SH-SY5Y (cell line): ENCODE measurements around the gene HPCAL1.

Experiments used
- GATA2 ChIP-seq: IDR thresholded peaks from 2 replicates; pipeline ENCODE4 v1.6.1; 2011; ENCODE audit warnings: mild to moderate bottlenecking, low read depth, low read length
- GATA3 ChIP-seq: IDR thresholded peaks from 2 replicates; pipeline ENCODE4 v1.6.1; 2011; ENCODE audit warnings: low read depth, mild to moderate bottlenecking, low read length, moderate library complexity

The HPCAL1 gene

DNA sequence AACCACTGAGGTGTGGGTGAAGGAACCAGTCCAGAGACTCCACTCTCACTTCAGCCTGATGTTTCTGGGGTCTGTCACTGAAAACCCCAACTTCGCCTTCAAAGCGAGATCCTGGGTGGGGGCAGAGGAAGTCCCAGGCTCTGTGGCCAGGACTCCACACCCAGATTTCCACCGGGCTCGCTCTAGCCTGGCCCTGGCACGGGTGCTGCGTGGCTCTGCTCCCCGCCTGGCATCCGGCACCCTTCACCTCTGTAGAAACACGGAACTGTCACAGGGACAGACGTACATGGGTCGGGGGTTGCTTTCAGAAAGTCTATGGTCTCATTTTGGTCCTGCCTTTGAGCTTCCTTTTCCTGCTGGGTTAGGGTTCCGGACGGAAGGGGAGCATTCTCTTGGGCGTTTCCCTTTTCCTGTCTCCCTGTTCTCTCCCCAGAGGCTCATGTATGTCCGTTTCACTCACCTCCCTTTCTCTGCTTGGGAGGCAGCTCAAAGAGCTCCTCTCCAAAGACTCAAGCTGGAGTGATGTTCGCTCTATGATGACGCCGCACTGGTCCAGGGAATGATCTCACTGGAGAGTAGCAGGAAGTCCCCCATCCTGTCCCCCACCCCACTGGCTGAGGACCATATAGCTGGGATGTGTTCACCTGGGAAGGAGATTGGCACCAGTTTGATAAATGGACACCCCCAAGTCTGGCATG is 103.9 kb downstream of the HPCAL1 start:
- TF ChIP-seq GATA3 = no peak
- no peak for TF ChIP-seq GATA2

DNA sequence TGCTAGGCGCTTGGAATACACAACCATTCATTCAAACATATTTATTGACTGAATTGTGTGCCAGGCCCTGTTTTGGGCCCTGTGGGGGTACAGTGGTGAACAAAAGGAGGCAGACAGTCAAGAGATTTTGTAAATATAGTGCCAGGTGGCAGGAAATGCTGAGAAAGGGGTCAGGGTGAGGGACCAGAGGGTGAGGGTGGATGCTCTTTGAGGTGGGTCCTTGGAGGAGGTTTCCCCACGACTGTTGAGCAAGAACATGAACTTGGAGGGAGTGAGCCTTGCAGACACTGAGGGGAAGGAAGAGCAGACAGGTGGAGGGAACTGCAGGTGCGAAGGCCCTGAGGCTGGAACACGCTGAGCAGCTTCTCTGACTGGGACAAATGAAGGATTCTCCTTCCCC is 104.7 kb downstream of the HPCAL1 start:
- TF ChIP-seq GATA2 (no peak), GATA3 (no peak)

DNA sequence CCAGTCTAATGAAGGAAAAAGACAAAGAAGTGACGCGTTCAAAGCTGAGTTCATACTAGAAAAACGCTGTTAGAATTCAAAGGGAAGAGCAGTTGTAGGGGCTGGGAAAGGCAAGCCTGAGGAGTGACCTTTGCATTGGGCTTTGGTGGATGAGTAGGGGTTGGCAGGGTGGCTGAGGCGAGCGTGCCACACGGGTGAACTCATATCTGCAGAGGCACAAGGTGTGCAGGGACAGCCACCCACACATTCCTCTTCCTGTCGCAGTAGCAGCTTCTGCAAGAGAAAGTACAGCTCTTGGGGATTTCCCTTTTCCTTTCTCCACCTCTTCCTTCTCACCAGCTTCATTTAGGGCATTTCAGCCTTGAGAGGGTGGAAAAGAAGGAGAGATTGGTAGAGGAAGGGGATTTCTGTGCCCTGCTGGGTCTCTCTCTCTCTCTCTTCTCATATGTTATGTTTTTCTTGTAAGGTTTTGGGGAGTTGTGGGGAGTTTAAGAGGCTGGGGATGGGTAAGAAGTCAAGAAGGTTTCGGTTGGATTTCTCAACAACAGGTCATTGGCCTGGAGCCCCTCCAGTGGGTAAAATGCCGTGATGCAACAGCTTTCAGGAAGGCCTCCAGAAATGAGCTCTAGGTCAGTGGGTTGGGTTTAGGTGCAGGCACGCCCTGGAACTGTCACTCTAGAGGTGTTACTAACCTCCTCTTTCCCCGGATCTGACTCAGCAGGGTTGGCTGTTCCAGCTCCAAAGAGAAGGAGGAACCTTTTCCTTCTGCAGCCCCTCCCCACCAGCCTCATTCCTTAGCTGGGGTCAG is 105.3 kb downstream of the HPCAL1 start:
- TF ChIP-seq GATA2 = no peak
- TF ChIP-seq GATA3 = no peak

DNA sequence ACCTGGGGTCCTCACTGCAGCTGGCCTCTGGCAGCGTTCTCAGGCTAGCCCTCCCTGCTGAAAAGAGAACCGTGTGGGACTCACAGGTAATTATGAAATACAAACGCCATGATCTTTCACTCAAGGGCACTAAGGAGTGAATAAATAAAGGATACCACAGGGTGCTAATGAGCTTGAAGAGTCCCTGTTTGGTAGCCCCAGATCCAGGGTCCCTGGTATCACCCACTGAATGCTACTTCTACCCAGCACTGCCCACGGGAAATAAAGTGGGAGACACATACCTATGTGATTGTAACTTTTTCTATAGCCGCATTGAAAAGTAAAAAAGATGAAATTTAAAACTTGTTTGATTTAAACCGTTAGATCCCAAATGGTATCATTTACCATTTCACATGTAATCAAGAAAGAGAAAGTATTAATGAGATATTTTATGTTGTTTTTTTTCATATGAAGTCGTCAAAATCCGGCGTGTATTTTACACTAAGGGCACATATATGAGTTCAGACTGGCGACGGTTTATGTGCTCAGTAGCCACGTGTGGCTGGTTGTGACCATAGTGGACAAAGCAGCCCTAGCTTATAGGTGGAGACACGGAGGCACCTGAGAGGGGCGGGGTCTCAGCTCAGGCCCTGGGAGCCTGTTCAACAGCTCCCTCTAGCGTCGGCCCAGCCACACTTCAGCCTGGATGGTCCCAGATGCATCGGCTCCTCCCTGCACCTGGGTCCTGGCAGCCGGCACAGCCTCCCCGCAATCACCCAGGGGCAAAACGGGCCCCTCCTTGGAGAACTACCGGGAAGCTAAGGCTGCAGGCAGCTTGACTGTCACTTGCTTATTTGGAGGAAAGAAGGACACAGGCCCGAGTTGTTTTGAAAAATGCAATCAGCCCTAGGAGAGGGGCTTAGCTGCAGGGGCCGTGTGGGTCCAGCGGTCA is 106.2 kb downstream of the HPCAL1 start:
- no peak for TF ChIP-seq GATA2
- TF ChIP-seq GATA3 = no peak

DNA sequence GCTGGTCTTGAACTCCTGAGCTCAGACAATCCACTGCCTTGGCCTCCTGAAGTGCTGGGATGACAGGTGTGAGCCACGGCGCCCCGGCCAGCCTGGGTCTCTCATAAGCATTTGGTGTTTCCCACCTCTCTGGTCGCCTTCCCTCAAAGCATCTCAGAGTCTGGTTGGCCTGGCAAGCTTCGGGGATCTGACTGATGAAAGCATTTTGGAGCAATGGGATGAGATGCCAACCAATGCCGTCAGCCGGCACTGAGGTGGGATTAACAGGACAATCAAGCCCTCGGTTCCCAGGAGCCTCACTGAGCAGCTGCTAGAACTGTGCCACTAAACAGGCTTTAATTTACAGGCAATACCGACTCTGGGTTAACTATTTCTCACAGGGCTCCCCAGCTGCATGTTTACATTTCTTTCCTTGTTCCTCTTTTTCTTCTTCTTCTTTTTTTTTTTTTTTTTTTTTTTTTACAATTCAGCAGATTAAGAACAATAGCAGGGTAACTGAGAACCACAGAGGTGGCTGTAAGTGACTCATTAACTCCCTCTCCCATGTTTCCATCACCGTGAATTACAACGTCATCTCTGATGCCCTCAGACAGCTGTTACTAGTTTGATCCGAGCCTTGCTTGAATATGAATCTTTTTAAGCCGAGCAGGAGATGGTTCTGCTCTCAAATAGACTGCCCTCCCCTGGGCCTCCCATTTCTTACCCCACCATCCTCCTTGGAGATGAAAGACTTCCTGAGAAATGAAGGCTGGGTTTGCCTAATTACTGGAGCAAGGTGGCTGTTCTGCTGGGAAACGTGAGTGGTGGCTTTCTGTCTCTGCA is 107.5 kb downstream of the HPCAL1 start:
- TF ChIP-seq GATA3 (no peak), GATA2 (no peak)

DNA sequence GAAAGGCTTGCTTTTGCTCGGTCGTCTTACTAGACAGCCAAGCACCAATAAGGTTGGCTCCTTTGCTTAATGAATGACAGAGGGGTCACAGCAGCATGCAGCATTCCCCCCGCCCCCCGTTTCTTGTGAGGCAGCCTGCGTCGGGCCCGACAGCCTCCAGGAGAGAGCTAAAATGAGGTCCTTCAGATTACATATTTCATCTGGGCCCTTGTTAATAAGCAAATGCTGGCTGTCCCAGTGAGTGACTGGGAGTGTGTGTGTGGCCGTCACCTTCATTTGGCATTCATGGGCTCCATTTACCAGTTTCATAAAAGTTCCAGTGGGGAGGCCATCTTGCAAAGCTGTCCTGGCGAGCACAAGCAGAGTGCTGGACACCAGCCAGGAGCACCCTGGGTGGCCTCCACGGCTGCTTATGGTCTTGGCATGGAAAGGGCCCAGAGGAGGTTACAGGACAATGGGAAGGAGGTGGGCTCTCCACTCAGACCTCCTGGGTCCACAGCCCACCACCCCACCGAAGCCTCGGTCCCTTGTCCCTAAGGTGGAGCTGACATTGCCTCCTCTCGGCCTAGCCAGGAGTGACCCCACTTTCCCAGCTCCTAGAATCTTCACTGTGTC is 108.2 kb downstream of the HPCAL1 start:
- TF ChIP-seq GATA3 (no peak), GATA2 (no peak)

DNA sequence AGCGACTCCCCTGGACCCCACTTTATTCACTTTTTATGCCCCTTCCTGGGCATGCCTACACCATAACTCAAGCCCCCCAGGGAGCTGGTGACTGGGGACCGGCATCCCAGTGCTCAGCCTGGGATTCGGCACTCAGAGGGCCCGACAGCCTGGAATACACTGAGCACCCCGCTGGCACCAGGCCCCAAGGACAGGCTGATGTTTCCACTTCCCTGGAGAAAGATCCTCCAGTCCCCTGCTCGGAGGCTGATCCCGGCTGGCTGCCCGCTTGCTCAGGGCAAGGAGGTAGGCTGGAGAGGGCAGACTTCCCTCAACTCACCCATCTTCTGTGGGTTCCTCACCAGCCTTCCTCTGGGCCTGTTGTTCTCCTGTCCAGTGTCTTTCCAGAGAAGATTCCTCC is 108.9 kb downstream of the HPCAL1 start:
- TF ChIP-seq GATA3 = no peak
- TF ChIP-seq GATA2 = no peak

DNA sequence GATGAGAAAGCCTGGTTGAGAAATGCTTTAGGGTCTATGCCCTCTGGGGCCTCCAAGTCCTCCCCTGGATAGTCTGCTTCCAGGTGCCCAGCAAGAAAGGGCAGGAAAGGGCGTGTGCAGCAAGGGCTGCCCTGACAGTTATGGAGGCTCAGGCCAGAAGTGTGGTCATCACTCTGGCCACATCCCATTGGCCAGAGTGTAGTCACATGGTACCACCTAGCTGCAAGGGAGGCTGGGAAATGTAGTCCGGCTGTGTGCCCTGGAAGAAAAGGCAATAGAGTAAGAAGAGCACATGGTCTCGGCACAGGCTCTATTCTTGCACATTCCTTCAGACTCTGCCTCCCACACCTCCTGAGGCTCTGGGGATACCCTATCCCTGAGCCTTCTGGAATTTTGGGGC is 109.7 kb downstream of the HPCAL1 start:
- TF ChIP-seq GATA3 = no peak
- no peak for TF ChIP-seq GATA2

DNA sequence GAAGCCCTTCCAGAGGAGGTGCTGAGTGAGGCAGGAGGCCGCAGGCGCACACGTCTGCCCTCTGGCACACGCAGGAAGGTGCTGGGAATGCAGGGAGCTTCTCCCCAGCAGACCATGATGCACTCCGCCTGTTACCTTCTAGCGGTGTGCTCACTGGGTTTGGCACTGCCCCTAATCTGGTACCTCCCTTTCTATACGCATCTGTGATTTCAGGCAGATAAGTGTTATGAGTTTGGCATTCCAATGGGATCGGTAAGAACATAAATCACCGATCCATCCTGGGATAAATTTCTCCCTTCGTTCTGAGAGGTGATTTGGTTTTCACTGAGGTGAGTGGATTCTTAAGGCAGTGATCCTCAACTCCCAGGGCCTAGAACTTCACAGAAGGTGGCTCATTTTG is 110.8 kb downstream of the HPCAL1 start:
- TF ChIP-seq GATA3 = no peak
- no peak for TF ChIP-seq GATA2

DNA sequence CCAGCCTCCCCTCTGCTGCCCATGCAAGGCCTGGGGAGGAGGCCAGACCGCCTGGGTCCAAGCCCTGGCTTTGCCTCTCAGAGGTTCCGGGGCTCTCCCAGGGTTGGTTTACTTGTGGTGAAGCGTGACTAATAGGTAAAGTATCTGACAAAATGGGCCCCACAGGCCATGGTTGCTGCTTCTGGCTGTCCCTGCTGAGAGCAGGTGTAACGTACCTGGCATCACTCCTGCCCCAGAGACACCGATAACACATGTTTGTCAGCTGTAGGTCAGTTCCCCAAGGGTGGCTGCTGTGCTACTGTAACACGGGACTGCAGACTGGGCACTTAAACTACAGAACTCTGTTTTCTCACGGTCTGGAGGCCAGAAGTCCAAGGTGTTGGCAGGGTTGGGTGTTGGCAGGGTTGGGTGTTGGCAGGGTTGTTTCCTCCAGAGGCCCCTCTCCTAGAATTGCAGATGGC is 111.3 kb downstream of the HPCAL1 start:
- no peak for TF ChIP-seq GATA2
- no peak for TF ChIP-seq GATA3

DNA sequence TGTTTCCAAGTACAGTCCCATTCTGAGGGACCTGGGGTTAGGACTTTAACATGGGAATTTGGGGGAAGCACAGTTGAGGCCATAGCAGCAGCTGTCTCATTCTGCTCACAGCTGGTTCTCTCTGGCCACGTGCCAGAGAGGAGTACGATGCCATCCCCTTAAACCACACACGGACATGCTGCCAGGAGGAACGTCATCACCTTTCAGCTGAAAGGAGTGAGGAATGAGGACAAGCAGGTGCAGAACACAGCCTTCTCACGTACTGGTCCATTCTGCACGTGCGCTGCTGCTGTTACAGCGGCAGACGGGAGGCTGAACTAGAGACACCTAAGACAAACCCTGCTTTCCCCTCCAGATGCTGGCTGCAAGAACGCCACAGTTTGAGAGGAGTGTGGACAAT is 111.9 kb downstream of the HPCAL1 start:
- TF ChIP-seq GATA3 = no peak
- no peak for TF ChIP-seq GATA2

DNA sequence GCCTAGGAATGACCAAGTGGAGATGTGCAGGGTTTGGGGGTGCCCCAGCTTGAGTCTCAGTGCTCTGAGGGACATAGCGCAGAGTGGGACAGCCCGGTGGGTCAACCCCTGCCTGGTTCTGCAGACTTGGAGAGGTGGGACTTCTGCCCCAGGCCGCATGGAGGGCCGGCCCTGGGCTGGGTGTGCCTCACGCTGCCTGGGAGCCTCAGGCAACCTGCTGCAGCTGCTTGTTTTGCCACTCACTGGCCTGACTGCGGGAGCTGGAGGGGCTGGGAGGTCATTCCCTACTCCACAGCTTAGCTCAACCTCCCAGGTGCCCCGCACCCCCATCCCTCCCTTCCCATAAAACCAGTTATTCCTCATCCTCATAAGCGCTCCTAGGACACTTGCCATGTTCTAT is 112.3 kb downstream of the HPCAL1 start:
- TF ChIP-seq GATA3 (no peak), GATA2 (no peak)

DNA sequence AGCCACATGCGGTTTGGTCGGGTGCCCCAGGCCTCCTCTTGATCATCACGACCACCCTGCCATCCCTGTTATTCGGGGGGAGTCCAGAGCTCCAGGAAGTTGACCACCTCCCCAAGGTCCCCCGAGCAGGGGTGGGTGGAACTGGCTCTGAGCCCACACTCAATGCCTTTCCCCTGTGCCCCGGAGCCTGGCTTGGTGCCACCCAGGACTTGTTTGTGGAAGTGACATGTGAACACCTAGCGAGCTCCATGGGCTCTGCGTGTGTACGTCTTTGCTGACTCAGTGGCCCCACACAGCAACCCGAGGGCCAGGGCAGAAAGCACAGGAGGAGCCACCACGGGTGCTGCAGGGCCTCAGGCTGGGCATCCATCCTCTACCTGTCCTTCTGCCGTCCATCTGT is 112.9 kb downstream of the HPCAL1 start:
- TF ChIP-seq GATA2 (no peak), GATA3 (no peak)
